DMS153 treated with DMSO at 0.1 percent for 48 hours (cell line): ENCODE measurements around the gene CEACAM18.
"Not testable (repeated sequence)": the region's sequence is repeated elsewhere in the genome, so short reads cannot be mapped to it uniquely, and the experiment has no call there.

Experiments used
- DNase-seq: peaks from one replicate; lab custom pipeline; 2025; ENCODE audit not compliant: unreplicated experiment; lab: John Stamatoyannopoulos, UW

The CEACAM18 gene

DNA sequence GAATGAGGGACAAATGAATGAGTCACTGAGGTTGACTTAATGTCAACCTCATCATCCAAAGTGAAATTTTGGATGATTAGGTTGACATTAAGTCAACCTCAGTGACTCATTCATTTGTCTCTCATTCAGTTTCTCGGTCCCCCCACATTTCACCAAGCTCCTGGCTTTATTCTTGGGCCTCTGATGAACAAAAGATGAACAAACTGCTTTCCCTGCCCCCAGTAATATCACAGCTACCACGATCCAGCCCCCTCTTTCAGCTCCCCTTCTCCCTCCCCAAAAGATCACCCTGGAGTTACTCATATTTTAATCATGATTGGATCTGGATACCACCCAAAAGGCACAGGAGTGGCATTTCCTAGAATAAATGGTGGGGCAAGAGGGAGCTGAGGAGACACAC, 10.8 kb downstream of the CEACAM18 start:
- DNase-seq: no peak

DNA sequence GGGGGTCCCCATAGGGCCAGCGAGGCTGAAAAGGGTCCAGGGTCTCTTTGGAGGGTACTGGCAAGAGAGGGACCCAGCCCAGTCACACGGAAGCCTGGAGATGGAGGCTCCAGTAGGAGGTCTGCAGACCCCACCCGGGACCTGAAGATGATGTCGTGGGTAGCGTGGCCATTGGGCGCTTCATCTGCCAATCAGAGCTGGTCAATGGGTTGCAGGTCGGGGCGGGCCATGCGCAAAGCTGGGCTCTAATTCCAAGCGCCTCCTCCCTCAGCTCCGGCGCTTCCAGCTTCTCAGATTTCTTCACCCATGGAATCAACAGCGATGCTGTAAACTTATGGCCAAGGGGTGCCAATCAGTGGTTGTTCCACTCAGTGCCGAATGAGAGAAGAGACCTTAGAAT, 12.3 kb downstream of the CEACAM18 start:
- no peak for DNase-seq

GRCh38 chr19:51491586-51491985, 13.2 kb downstream of the CEACAM18 start:
- no peak for DNase-seq

GRCh38 chr19:51493776-51494175, 15.4 kb downstream of the CEACAM18 start:
- no peak for DNase-seq

DNA sequence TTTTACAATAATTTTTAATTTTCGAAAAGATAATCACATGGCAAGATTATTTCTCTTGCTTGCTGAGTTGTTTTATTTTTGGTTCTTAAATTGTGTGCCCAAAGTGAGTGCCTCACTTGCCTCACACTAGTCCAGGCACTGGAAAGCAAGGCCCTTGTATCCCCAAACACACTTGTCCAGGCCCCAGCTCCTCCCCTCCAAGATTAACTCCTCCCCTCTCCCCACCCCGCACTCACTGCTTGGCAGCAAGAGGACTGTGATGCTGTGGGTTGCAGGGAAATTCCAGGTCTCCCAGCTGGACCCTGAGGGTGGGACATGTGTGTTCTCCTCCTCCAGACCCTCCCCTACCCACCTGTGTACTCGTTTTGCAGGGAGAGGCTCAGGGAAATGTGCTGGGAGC, 19.3 kb downstream of the CEACAM18 start:
- no peak for DNase-seq

DNA sequence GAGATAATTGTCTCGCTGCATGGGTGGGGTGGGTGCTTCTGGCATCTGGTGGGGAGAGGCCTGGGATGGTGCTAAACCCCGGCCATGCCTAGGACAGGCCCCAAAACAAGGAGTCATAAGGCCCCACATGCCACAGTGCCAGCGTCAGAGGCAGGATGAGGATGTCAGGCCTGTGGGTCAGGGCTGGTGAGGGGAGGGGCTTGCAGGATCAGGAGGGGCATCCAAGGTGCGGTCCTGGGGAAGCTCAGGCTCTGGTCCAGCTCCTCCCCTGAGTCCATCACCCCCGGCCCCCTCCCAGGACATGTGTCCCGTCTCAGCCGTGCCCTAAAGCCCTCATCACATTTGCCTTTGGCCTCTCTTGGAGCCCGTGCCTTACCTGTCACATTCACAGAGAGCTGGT, 22.6 kb downstream of the CEACAM18 start:
- DNase-seq: not testable (repeated sequence)

GRCh38 chr19:51501594-51502263, 23.4 kb downstream of the CEACAM18 start, which contains the start of gene SIGLEC12:
SIGLEC12 (minus strand) TSS chr19:51501800; CDS start chr19:51501733, 67 bp downstream.
- DNase-seq: no peak

GRCh38 chr19:51503286-51503817, 25.0 kb downstream of the CEACAM18 start:
- DNase-seq: no peak

DNA sequence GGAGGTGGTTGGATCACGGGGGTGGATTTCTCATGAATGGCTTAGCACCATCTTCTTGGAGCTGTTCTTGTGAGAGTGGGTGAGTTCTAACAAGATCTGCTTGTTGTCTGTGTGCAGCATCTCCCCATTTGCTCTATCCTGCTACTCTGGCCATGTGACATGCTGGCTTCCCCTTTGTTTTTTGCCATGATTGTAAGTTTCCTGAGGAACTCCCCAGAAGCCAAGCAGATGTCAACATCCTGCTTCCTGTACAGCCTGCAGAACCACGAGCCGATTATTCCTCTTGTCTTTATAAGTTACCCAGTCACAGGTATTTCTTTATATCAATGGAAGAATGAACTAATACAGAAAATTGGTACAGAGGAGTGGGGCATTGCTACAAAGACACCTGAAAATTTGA, 25.6 kb downstream of the CEACAM18 start:
- DNase-seq: no peak

- DNase-seq: no peak
These were observed 27.6 kb downstream of the CEACAM18 start for GRCh38 chr19:51505904-51506303.

- no peak for DNase-seq
These were observed 28.9 kb downstream of the CEACAM18 start for GRCh38 chr19:51507192-51507591.

- DNase-seq: no peak
These were observed 29.3 kb downstream of the CEACAM18 start for GRCh38 chr19:51507640-51508058.

DNA sequence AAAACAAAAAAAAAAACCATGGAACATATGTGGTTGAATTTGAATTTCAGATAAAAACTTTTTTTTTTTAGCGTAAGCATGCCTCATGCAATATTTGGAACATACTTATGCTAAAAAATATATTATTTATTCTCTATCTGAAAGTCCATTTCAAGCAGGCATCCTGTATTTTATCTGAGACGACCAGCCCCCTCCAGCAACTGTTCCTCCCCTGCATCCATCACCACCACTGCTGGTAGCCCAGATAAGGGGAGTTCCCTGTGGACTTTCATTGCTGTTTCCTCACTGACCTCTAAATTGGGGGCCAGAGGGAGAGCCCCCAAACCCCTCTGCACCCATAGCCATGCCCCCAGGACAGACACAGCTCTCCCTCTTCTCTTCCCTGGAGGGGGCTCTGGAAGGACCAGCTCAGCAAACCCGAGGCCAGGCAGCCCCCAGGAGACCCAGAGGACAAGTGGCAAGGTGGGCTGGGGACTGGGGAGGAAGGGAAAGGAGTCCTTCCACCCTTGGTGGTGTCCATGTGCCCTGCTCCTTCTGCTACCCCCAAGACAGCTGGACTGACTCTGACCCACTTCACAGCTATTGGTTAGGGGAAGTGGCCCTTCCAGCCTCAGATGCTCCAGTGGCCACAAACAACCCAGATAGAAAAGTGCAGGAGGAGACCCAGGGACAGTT, 29.9 kb downstream of the CEACAM18 start:
- no peak for DNase-seq

DNA sequence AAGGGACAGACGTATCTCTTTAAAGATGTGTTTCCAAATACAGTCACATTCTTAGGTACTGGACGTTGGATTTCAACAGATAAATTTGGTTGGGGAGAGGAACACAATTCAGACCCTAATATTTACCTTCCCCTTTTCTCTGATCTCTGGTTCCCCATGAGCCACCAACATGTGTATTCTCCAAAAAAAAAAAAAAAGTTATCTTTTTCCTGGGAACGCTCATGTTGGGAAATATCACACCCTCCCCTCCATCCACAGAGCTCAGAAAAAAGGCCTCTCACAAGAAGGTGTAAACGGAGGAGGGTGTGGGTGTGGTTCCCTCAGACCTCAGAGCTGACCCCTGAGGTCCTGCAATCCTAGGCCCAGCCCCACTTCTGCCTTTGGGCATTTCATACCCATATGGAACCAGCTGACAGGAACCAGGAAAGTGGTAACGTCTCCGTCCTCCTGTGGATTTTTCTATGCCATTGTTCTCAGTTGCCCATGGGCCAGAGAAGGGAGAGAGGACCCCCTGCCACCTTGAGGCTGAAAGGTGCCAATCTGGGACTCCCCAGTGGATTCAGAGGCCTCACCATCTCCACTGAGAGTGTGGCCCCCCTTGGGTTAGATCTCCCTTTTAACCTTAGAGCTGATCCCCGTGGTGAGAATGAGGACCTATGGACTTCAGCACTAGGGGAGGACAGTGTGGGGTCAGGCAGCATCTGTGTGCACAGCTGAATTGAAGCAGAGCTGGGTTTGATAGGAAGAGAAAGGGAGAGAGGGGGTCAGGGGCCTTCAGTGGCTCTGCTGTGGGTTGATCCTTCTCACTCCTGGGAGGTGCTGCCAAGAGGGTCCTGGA, 31.7 kb downstream of the CEACAM18 start:
- no peak for DNase-seq

DNA sequence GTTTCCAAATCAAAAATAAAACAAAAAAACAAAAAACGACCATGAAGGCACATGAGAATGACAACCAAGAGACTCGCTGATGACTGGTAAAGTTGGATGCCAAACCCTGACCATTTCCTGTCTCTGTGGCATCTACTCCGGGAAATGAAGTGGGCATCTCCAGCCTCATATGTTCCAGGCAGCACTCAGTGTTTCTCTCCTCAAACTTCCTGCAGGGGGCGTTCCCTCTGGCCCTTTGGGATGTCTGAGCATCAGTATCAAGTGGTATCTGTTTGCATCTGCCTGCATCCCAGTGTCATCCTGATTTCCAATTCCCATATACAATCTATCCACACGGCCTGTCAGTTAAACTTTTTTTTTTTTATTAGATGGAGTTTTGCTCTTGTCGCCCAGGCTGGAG, 33.0 kb downstream of the CEACAM18 start:
- no peak for DNase-seq

DNA sequence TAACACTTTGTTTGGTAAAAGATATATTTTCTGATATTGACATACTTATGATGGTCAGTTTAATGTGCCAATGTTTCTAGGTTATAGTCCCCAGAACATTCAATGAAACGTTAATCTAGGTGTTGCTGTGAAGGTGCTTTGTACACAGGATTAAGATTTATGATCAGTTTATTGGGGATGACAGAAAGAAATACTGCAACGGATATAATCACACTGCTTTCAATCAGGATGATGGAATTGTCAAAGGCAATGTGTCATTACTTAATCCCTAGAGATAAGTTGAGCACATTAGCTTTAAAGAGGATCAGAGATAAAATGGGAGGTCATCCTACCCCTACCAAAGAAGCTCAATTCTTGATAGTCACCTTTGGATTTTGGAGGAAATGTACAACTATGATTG, 35.6 kb downstream of the CEACAM18 start:
- no peak for DNase-seq

- peak; percentile 4 for DNase-seq
These were observed 36.6 kb downstream of the CEACAM18 start for GRCh38 chr19:51514866-51515481.

DNA sequence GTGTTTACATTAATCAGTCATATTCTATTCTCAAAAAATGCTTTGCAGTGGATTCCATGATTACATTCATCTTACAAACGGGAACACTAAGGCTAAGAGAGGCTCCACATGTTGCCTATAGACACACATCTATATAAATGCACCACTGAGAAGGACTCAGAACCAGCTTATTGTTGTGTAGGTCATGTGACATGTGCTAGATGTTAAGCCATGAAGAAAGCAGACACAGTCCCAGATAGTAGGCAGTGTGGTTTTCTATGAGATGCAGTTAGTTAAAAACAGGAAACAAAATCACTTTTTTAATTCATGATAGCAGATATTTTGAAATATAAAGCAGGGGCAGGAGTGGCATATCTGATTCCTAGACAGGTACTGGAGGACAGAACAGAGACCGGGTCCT, 42.4 kb downstream of the CEACAM18 start:
- no peak for DNase-seq

GRCh38 chr19:51521357-51521756, 43.0 kb downstream of the CEACAM18 start:
- no peak for DNase-seq

GRCh38 chr19:51521781-51522180, 43.4 kb downstream of the CEACAM18 start:
- DNase-seq: no peak

GRCh38 chr19:51524666-51525264, 46.4 kb downstream of the CEACAM18 start:
- no peak for DNase-seq
